Astrocyte (in vitro differentiated cells and primary cell): ENCODE measurements around the gene COL15A1. TPM values are rescaled to one million over a fixed set of nuclear protein-coding genes. Genes with fewer than 3 reads are reported as not detected.

Experiments
- DNase-seq: peaks from one replicate; pipeline ENCODE4 v3.0.0-alpha.2; 2010; ENCODE audit warnings: low read depth
- FAIRE-seq: peaks from 2 replicates; lab custom pipeline; 2011; peaks lifted over from hg19 to GRCh38; lab: Jason Lieb, UNC
- H2AFZ ChIP-seq: 2 replicates; pipeline ENCODE4 v1.6.0; 2012; ENCODE audit warnings: low read depth, low read length, inconsistent platforms
- H3K27ac ChIP-seq: 2 replicates; pipeline ENCODE4 v1.5.1; 2011; ENCODE audit warnings: low read depth, low read length, inconsistent platforms
- H3K27me3 ChIP-seq: 2 replicates; pipeline ENCODE4 v1.6.0; 2011; ENCODE audit warnings: low read length, inconsistent platforms; ENCODE audit not compliant: insufficient read depth
- H3K36me3 ChIP-seq: 2 replicates; pipeline ENCODE4 v1.5.1; 2011; ENCODE audit warnings: low read length, inconsistent platforms; ENCODE audit not compliant: insufficient read depth
- H3K4me1 ChIP-seq: 2 replicates; pipeline ENCODE4 v1.5.1; 2011; ENCODE audit warnings: low read length, inconsistent platforms; ENCODE audit not compliant: insufficient read depth
- H3K4me2 ChIP-seq: 2 replicates; pipeline ENCODE4 v1.6.0; 2012; ENCODE audit warnings: low read length, inconsistent platforms
- H3K4me3 ChIP-seq: 2 replicates; pipeline ENCODE4 v1.5.1; 2011; ENCODE audit warnings: low read depth, mild to moderate bottlenecking, low read length, inconsistent platforms; ENCODE audit not compliant: insufficient read depth
- H3K79me2 ChIP-seq: 2 replicates; pipeline ENCODE4 v1.6.0; 2012; ENCODE audit warnings: mild to moderate bottlenecking, low read length, inconsistent platforms; ENCODE audit not compliant: insufficient read depth
- H3K9ac ChIP-seq: 2 replicates; pipeline ENCODE4 v1.6.0; 2012; ENCODE audit warnings: mild to moderate bottlenecking, low read length, inconsistent platforms
- H3K9me3 ChIP-seq: 2 replicates; pipeline ENCODE4 v1.5.1; 2012; ENCODE audit warnings: low read depth, mild to moderate bottlenecking, low read length, inconsistent platforms; ENCODE audit not compliant: insufficient read depth
- H4K20me1 ChIP-seq: 2 replicates; pipeline ENCODE4 v1.6.0; 2012; ENCODE audit warnings: low read length, inconsistent platforms; ENCODE audit not compliant: insufficient read depth
- H3K27ac Mint-ChIP-seq: one replicate; pipeline ENCODE4 v1.8.0; 2021; ENCODE audit warnings: mild to moderate bottlenecking, mixed read lengths; ENCODE audit not compliant: unreplicated experiment
- H3K27me3 Mint-ChIP-seq: one replicate; pipeline ENCODE4 v1.8.0; 2021; ENCODE audit warnings: low read depth, mixed read lengths; ENCODE audit not compliant: unreplicated experiment
- H3K36me3 Mint-ChIP-seq: one replicate; pipeline ENCODE4 v1.8.0; 2021; ENCODE audit warnings: low read depth, mixed read lengths; ENCODE audit not compliant: unreplicated experiment
- H3K4me1 Mint-ChIP-seq: one replicate; pipeline ENCODE4 v1.8.0; 2021; ENCODE audit warnings: low read depth, mixed read lengths; ENCODE audit not compliant: unreplicated experiment
- H3K4me3 Mint-ChIP-seq: one replicate; pipeline ENCODE4 v1.8.0; 2021; ENCODE audit warnings: mild to moderate bottlenecking, moderate library complexity, mixed read lengths; ENCODE audit not compliant: unreplicated experiment
- H3K9me3 Mint-ChIP-seq: one replicate; pipeline ENCODE4 v1.8.0; 2021; ENCODE audit warnings: mild to moderate bottlenecking, mixed read lengths; ENCODE audit not compliant: unreplicated experiment
- EZH2 ChIP-seq: IDR thresholded peaks from 2 replicates; pipeline ENCODE4 v1.6.1; 2012; ENCODE audit warnings: mild to moderate bottlenecking, low read length, inconsistent platforms; ENCODE audit not compliant: insufficient read depth
- total RNA-seq: library from RNA; stranded (reverse); gene quantifications from 2 replicates; pipeline ENCODE4 v1.2.1, GENCODE V29; 2021
- TF ChIP-seq, protein P1 (sequence below): IDR thresholded peaks from 2 replicates; pipeline ENCODE4 v1.5.1; 2011; ENCODE audit warnings: low read depth, mild to moderate bottlenecking, inconsistent platforms, low read length, moderate library complexity; ENCODE audit not compliant: insufficient read depth

Gene COL15A1
- total RNA-seq, 1 donor from 2014 or later, result 5.6 TPM

DNA sequence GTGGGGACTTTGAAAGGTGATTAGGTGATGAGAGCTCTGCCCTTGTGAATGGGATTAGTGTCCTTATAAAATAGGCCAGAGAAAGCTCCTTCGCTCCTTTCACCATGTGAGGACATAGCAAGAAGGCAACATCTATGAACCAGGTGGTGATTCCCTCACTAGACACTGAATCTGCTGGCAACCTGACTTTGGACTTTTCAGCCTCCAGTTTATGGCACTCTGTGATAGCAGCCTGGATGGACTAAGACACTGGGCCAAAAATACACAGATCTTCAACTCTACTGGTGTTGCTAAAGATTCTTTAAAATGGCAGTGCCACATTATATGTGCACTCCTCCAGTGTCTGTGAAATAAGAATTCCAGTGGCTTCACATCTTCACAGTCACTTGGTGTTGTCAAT lies 41.2 kb upstream of the COL15A1 start:
- H3K4me3 ChIP-seq, result no peak overlapping the region
- FAIRE-seq (no peak), DNase-seq (no peak)
- no peaks in the 10 kb centered on the region for H3K9me3 ChIP-seq
- Mint-ChIP-seq H3K27me3 (peaks cover 9% of the 10 kb centered on the region), H3K9me3 (peaks cover 3% of the 10 kb centered on the region), H3K4me1 (peaks cover 27% of the 10 kb centered on the region), H3K36me3 (peaks cover 2% of the 10 kb centered on the region), H3K4me3 (no peak overlapping the region), H3K27ac (no peak overlapping the region)
- H3K4me1 ChIP-seq, result peaks cover 8% of the 10 kb centered on the region
- H3K79me2 ChIP-seq, result no peaks in the 10 kb centered on the region
- TF ChIP-seq, protein P1, sequence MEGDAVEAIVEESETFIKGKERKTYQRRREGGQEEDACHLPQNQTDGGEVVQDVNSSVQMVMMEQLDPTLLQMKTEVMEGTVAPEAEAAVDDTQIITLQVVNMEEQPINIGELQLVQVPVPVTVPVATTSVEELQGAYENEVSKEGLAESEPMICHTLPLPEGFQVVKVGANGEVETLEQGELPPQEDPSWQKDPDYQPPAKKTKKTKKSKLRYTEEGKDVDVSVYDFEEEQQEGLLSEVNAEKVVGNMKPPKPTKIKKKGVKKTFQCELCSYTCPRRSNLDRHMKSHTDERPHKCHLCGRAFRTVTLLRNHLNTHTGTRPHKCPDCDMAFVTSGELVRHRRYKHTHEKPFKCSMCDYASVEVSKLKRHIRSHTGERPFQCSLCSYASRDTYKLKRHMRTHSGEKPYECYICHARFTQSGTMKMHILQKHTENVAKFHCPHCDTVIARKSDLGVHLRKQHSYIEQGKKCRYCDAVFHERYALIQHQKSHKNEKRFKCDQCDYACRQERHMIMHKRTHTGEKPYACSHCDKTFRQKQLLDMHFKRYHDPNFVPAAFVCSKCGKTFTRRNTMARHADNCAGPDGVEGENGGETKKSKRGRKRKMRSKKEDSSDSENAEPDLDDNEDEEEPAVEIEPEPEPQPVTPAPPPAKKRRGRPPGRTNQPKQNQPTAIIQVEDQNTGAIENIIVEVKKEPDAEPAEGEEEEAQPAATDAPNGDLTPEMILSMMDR, result no peak
- TF ChIP-seq EZH2, result no peak
- H3K27me3 ChIP-seq, result no peaks in the 10 kb centered on the region
- no peak overlapping the region for H2AFZ ChIP-seq
- no peaks in the 10 kb centered on the region for H4K20me1 ChIP-seq
- no peak overlapping the region for H3K9ac ChIP-seq
- H3K36me3 ChIP-seq, result no peaks in the 10 kb centered on the region
- no peak overlapping the region for H3K4me2 ChIP-seq
- H3K27ac ChIP-seq, result no peak overlapping the region

DNA sequence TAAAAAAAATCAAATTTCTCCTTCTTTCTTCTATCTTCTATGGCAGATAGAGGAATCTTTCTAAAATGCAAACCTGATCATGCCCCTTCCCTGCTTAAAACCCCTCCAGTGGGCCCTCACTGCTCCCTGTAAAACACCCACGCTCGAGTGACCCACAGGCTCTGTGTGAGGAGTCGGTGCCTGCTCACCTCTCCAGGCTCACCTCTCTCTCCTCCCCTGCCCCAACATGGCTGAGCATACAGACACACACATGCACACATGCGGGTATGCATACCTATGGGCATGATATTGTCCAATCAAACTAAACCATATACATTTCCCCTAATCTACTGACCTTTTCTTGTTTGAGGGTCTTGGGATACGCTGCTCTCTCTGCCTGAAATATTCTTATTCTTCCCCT lies 40.8 kb upstream of the COL15A1 start:
- Histone ChIP-seq H3K27ac (no peak overlapping the region), H3K4me1 (peaks cover 8% of the 10 kb centered on the region), H3K4me2 (no peak overlapping the region), H3K4me3 (no peak overlapping the region), H3K9ac (no peak overlapping the region), H2AFZ (no peak overlapping the region), H4K20me1 (no peaks in the 10 kb centered on the region), H3K27me3 (no peaks in the 10 kb centered on the region), H3K9me3 (no peaks in the 10 kb centered on the region), H3K79me2 (no peaks in the 10 kb centered on the region), H3K36me3 (no peaks in the 10 kb centered on the region)
- no peak for FAIRE-seq
- peaks cover 2% of the 10 kb centered on the region for H3K36me3 Mint-ChIP-seq
- H3K4me3 Mint-ChIP-seq, result no peak overlapping the region
- no peak for TF ChIP-seq EZH2
- TF ChIP-seq, protein P1, result no peak
- H3K27me3 Mint-ChIP-seq, result peaks cover 9% of the 10 kb centered on the region
- peaks cover 3% of the 10 kb centered on the region for H3K9me3 Mint-ChIP-seq
- peaks cover 27% of the 10 kb centered on the region for H3K4me1 Mint-ChIP-seq
- no peak overlapping the region for H3K27ac Mint-ChIP-seq
- DNase-seq, result no peak

DNA sequence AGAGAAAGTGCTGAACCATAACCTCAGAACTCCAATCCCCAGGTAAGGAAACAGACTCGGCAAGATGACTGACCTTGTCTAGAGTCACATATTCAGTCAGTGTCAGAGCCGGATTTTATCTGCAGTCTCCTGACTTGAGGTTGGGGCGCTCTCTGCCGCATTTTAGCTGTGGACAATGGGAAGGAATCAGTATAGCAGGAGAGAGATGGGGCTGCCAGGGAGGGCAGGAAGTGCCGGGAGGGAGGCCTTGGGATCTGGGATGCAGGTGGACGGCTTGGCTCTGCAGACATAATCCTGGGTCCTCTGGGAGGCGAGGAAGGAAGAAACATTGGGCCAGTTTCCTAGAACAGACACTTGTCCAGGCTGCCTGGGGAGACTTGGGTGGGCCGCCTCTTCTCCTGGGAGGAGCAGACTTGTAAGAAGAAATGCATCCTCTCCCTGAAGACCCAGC lies 39.7 kb upstream of the COL15A1 start:
- no peaks in the 10 kb centered on the region for H3K36me3 ChIP-seq
- no peak overlapping the region for H3K9ac ChIP-seq
- H3K27ac ChIP-seq, result no peak overlapping the region
- Mint-ChIP-seq H3K27me3 (peaks cover 9% of the 10 kb centered on the region), H3K4me3 (no peak overlapping the region), H3K4me1 (peaks cover 33% of the 10 kb centered on the region), H3K36me3 (peaks cover 2% of the 10 kb centered on the region), H3K27ac (no peak overlapping the region), H3K9me3 (peaks cover 3% of the 10 kb centered on the region)
- H4K20me1 ChIP-seq, result no peaks in the 10 kb centered on the region
- H3K9me3 ChIP-seq, result no peaks in the 10 kb centered on the region
- no peaks in the 10 kb centered on the region for H3K79me2 ChIP-seq
- TF ChIP-seq EZH2, result no peak
- TF ChIP-seq, protein P1, result no peak
- H3K4me3 ChIP-seq, result no peak overlapping the region
- DNase-seq (no peak), FAIRE-seq (no peak)
- peaks cover 18% of the 10 kb centered on the region for H3K4me1 ChIP-seq
- H3K27me3 ChIP-seq, result no peaks in the 10 kb centered on the region
- H3K4me2 ChIP-seq, result no peak overlapping the region
- no peak overlapping the region for H2AFZ ChIP-seq
